Activated CD8-positive, alpha-beta memory T cell treated with anti-CD3 and anti-CD28 coated beads, Interleukin-2, amount 50 U/mL, for 1 hour (primary cell): ENCODE measurements around the gene EVI5L.

ENCODE experiments used
- DNase-seq: peaks from one replicate; pipeline ENCODE4 v3.0.0-alpha.2; 2020; ENCODE audit errors: extremely low read depth

The EVI5L gene

DNA sequence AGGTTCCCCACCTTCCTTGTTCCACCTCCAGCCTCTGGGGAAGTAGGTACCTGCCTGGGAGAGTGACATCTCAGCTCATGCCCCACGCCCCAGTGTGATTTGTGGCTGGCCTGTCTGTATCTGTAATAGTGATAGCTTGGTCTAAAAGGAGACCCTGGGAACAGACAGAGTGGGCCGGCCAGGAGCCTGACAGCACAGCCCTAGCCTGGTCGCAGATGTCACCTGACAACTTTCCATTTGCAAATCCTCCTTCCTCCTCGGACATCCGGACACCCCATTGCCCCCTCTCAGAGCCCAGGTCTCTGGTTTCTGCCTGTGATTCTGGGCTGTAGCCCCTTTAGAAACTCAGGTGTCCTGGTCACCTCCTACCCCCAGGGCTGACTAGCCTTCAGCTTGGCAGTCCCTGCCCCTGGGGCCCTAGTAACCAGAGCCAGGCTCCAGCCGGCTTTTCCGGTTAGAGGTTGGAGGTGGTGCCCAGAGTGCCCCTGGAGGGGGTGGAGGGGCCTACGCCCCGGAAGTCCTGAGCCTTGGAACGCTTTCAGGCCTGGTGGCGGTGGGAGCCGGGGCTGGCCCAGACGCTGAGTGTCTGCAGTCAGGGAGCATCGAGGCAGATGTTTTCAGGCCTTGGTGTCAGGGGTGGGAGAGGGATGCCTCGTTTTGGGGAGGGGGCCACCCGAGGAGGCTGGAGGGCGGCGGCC lies 64.7 kb downstream of the EVI5L start:
- DNase-seq: no peak

GRCh38 chr19:7895565-7895964 lies 65.5 kb downstream of the EVI5L start:
- no peak for DNase-seq

DNA sequence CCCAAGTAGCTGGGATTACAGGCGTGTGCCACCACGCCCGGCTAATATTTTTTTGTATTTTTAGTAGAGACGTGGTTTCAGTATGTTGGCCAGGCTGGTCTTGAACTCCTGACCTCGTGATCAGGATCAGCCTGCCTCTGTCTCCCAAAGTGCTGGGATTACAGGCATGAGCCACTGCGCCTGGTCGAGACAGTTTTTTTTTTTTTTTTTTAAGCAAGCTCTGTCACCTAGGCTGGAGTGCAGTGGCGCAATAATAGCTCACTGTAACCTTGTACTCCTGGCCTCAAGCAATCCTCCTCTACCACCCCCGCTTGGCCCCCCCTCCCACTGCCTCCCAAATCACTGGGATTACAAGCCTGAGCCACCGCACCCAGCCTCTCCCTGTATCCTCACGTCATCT lies 67.3 kb downstream of the EVI5L start:
- DNase-seq: no peak

DNA sequence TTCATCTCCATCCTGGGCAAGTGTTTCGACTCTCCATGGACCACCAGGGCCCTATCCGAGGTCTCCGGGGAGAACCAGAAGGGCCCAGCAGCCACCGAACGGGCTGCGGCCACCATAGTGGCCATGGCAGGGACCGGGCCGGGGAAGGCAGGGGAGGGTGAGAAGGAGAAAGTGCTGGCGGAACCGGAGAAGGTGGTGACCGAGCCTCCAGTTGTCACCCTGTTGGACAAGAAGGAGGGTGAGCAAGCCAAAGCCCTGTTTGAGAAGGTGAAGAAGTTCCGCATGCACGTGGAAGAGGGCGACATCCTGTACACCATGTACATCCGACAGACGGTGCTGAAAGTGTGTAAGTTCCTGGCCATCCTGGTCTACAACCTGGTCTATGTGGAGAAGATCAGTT lies 68.9 kb downstream of the EVI5L start:
- DNase-seq: no peak

DNA sequence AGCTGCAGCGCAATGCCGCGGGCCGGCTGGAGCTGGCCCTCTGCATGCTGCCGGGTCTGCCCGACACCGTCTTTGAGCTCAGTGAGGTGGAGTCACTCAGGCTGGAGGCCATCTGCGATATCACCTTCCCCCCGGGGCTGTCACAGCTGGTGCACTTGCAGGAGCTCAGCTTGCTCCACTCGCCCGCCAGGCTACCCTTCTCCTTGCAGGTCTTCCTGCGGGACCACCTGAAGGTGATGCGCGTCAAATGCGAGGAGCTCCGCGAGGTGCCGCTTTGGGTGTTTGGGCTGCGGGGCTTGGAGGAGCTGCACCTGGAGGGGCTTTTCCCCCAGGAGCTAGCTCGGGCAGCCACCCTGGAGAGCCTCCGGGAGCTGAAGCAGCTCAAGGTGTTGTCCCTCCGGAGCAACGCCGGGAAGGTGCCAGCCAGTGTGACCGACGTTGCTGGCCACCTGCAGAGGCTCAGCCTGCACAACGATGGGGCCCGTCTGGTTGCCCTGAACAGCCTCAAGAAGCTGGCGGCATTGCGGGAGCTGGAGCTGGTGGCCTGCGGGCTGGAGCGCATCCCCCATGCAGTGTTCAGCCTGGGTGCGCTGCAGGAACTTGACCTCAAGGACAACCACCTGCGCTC lies 69.8 kb downstream of the EVI5L start:
- no peak for DNase-seq

- DNase-seq: no peak
These were observed 70.4 kb downstream of the EVI5L start for GRCh38 chr19:7900401-7900870.

DNA sequence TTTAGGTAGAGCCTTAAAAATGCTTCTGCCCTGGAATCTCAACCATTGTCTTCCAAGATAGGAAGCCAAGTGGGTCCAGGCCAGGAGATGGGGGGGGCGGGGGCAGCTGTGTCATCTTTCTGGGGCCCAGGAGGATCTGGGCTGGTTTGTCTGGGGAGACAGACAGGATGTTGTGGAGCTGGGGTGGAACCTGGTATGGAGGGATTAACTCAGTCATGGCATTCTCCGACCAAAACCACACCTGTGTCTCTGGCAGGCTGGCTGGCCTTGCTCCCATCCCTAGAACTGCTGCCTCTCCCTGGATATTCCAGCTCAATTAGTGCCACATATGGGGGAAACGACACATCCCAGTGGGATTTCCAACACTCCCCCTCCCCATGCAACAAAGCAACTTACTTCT lies 70.9 kb downstream of the EVI5L start:
- DNase-seq: no peak

DNA sequence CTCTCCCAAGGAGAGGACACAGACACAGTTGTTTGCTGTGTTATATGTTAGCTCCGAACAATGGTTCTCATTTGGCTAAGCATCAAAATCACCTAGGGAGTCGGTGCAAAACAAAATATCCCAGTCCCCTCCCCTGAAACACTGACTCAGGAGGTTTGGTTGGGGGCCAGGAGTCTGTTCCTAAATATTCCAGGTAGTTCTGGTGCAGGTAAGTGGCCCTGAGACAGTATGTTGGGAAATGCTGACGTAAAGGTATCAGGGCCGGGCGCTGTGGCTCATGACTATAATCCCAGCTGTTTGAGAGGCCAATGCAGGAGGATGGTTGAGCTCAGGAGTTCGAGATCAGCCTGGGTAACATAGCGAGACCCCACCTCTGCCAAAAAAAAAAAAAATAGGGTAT lies 71.3 kb downstream of the EVI5L start:
- no peak for DNase-seq

DNA sequence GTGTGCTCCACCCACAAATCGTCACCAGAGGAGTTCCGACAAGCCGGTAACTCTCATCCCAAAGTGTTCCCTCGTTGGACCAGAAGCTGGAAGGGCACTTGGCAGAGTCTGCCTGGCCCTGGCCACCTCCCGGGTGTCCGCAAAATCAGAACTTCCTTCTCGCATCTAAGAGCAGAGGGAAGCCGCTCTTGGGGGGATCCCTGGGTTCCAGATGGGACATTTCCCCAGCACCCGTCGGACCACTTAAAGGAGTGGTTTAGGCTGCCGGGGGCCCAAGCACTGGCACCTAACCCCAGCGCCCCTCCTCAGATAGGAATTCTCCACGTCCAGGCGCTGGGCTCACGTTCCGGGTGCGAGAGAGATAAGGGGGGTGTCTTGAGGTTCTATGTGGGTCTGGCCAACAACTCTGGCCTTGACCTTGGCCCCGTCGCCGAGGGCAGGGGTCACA lies 72.8 kb downstream of the EVI5L start:
- DNase-seq: no peak

DNA sequence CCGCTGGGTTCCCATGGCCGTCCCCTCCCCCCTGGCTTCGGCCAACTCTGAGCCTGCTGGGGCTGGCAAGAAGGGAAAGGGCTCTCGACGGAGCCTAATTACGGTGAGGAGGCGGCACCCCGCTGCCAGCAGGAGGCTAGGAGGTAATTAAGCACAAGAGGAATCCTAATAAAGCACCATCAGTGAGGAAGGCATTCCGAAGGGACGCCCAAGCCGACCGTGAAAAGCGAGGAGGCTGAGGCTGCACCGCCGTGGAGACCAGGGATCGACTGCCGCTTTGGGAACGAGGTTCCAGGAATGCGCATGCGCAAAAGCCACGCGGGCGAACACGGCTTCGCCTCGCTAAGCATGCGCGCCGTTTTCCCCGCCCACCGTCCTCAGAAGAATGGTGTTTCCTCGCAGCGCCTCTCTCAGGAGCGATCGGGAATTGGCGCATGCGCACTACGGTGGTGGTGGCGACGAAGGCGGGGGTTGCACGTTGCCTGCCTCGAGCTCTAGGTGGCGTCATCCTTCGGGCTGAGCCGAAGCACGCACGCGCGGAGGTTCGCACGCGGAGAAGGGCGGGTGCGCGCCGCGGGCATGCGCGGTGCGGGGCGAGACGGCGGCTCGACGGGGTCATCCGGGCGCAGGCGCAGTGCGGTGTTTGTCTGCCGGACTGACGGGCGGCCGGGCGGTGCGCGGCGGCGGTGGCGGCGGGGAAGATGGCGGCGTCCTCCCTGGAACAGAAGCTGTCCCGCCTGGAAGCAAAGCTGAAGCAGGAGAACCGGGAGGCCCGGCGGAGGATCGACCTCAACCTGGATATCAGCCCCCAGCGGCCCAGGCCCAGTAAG lies 73.4 kb downstream of the EVI5L start, which contains the start of gene MAP2K7:
TSS of gene MAP2K7 (plus strand) at position 634 of the 830 bp plus-strand sequence. CDS start at position 702, 68 bp downstream.
- DNase-seq: peak; percentile 100

DNA sequence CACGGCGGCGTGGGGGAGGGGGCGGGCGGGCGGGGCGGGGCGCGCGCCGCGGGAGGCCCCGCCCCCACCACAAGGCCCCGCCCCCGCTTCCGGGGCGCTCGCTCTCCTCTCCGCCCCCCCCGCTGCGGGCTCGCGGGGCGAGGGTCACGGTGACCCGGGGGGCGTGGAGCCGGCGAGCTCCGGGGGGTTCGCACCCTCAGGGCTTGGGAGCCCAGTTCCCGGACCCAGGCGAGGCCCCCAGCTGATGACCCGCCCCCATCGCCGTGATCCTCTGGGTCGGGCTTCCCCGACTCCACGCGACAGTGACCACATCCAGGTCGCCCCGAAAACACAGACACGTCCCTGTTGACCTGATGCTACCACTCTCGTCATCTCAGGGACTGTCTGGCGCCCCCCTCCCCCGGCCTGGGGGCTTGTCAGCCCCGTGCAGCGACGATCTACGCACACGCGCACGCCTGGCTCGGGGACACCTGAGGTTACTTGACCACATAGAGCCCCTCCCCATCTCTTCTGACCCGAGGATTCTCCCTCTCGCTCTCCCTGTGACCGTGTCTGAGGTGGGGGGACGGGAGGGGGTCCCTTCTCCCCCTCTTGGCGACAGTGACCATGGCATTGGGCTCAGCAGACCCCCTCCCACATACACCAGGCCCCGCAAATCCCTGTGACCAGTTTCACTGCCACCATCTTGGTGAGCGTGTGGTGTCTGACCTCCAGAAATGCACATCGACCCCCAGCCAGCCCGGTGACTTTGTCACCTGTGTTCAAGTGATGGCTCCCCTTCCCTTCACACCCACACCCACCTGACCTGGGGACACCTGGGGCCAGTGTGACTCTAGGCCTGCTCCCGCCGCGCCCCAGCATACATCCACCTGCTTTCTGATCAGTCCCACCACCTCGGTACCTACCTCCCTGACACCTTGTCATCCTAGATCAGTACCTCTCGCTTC lies 74.3 kb downstream of the EVI5L start:
- DNase-seq: peak; percentile 52

DNA sequence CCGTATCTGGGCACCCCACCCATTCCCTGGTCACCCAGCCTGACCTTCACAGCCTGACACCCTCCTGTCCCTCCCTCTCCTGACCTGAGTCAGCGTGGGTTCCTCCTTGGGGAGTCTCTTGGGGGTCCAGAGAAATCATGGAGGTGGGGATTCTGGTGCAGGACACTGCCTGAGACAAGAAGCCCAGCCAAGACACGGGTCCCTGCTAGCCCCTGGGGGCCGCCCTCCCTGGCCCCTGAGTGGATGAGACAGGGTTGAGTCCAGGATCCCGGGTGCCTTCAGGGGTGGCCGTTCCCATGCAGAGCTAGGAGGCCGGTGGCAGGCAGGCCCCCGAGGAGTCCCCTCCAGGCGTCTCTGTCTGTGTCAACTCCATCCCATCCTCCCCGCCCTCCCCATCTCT lies 75.2 kb downstream of the EVI5L start:
- no peak for DNase-seq

GRCh38 chr19:7905859-7906258 lies 75.8 kb downstream of the EVI5L start:
- DNase-seq: no peak

DNA sequence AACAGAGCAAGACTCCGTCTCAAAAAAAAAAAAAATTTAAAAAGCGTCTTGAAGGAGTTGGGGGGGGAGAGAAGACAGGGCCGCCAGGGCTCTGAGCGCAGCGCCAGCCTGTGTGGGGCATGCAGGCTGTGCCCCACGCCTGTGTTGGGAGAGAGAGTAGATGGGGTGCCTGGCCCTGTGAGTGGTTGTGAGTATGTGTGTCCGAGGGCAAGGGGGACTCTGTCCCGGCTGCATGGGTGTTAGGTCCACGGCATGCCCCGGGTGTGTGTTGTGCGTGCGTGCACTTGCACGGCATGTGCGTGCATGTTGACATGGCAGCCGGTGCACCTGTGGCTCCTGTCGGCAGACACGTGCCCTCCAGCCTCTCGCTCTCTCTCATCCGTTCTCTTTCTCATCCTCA lies 77.1 kb downstream of the EVI5L start:
- DNase-seq: no peak

DNA sequence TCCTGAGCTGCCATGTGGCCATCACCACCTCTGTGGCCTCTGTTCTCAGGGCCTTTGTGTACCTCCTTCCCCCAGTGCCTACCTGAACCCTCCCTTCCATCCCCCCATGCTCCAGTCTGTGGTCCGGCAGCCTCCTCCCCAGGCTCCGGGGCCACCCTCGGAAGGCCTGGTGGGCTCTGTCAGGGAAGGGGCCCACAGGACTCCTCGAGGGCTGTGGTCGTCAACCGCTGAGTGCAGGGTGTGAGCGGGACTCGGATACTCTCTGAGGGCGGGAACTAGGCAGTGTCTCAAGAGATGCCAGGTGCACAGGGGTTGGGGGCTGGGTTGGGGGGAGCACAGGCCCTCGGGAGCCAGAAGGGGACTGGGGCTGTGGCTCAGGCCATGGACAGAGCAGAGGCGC lies 77.5 kb downstream of the EVI5L start:
- DNase-seq: no peak

DNA sequence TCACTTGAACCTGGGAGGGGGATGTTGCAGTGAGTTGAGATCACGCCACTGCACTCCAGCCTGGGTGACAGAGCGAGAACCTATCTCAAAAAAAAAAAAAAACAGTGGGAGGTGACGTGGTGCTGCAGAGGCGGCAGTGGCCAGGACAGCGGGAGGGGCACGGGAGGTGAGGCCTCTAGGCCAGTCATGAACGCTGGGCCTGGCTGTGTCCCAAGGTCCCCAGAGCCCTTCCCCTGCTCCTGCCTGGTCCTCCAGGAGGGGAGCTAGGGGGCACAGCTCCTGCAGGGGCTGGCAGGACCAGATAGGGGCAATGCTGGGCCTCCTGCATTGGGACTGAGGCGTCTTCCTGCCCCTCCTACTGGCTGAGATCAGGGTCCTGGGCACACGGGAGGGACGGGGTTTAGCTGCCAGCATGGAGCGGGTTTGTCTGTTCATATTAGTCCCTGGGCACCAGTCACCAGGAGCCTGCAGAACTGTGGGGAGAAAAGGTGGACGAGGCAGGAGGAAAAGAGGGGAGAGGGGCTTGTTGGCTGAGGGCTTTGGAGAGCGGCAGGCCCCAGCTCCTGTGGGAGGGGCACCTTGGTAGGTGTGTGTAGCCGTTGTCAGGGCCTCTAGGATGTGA lies 78.2 kb downstream of the EVI5L start:
- DNase-seq: no peak

DNA sequence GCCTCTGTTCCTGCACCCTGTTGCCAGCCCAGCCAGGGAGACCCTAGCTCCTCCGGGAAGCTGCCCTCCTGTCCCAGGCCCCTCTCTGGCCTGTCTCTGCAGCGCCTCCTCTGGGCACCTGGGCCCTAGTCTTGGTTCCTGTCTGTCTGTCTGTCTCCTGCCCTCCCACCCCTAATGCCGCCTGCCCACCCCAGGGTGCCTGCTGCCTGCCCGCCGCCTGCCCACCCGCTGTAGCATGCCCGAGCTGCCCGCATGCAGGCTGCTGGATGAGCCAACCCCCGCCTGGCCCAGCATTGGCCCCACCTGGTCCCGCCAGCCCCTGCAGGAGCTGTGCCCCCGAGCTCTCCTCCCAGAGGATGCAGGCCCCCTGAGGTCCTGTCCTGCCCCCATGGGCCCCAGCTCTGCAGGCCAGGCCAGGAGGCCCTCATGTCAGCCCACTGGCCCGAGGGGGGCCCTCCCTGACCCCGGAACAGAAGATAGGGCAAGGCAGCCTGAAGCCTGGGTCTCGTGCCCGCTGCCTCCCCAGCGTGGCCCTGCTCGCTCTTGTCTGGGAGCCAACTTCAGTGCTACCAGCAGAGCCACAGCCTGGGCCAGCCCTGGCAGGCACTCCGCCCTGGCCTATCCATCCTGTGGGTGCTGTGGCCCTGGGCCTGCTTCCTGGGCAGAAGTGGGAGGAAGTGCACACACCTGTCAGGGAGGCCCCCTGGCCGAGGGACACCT lies 78.9 kb downstream of the EVI5L start:
- no peak for DNase-seq

DNA sequence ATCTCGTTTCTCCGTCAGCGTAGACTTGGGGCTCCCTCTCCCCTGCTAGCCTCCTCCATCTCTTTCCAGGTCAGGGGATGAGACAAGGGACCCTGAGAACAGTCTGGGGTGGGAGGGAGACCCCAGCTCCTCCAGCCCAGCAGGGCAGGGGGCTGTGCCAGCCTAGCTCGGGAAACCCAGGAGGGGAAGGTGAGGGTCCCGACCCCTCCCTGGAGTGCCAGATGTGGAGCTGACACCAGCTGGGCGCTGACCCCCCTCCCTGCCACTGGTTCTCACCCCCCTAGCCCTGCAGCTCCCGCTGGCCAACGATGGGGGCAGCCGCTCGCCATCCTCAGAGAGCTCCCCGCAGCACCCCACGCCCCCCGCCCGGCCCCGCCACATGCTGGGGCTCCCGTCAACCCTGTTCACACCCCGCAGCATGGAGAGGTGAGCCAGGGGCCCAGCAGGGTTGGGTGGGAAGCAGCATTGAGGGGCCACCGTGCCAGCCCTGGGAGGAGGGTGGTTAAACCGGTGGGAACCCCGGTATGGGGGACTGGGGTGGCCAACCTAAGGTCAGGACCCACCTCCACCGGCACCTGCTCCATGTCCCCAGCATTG lies 79.6 kb downstream of the EVI5L start:
- no peak for DNase-seq

DNA sequence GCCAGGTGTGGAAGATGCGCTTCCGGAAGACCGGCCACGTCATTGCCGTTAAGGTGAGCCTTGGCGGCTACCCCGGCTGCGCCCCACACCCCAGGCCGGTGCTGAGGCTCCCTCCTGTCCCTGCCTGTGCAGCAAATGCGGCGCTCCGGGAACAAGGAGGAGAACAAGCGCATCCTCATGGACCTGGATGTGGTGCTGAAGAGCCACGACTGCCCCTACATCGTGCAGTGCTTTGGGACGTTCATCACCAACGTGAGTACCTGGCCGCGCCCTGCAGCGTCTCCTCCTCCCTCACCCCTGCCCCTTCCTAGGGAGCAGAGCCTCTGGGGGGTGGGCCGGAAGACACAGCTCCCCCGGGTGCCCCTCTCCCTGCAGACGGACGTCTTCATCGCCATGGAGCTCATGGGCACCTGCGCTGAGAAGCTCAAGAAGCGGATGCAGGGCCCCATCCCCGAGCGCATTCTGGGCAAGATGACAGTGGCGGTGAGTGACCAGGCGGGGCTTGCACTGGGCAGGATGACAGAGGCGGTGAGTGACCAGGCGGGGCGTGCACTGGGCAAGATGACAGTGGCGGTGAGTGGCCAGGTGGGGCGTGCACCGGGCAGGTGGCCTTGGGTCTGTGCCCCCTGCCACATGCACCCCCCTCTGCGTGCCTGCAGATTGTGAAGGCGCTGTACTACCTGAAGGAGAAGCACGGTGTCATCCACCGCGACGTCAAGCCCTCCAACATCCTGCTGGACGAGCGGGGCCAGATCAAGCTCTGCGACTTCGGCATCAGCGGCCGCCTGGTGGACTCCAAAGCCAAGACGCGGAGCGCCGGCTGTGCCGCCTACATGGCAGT lies 80.5 kb downstream of the EVI5L start:
- DNase-seq: no peak
